GM23338 (cell line): ENCODE results near the gene DHRS4L2. TPM values are rescaled to one million over a fixed set of nuclear protein-coding genes. Genes with fewer than 3 reads are reported as not detected.
"Not testable (repeated sequence)": the region's sequence is repeated elsewhere in the genome, so short reads cannot be mapped to it uniquely, and the experiment has no call there.

Source experiments
- ATAC-seq: fragments of 200-7000 bp; cut with Tn5 transposase; 3 replicates; pipeline ENCODE4 v1.9.1; 2020
- DNase-seq: peaks from one replicate; pipeline ENCODE4 v3.0.0-alpha.2; 2015; ENCODE audit warnings: low spot score
- H2AFZ ChIP-seq: fragments of 200-600 bp; sonication (generic); 2 replicates; pipeline ENCODE4 v1.8.0; 2016; ENCODE audit warnings: antibody characterized with exemption, mild to moderate bottlenecking, moderate library complexity
- H3F3A ChIP-seq: fragments of 200-600 bp; sonication (generic); replicated peaks from 2 replicates; pipeline ENCODE4 v1.8.0; 2017; ENCODE audit warnings: antibody characterized with exemption, mixed run types, low read depth
- H3K27ac ChIP-seq: fragments of 200-600 bp; sonication (generic); 2 replicates; pipeline ENCODE4 v1.6.1; 2016; ENCODE audit warnings: low read depth
- H3K27me3 ChIP-seq: fragments of 200-600 bp; sonication (generic); 2 replicates; pipeline ENCODE4 v1.8.0; 2016; ENCODE audit warnings: mild to moderate bottlenecking, mixed run types, moderate library complexity; ENCODE audit not compliant: insufficient read depth
- H3K36me3 ChIP-seq: fragments of 200-600 bp; sonication (generic); 2 replicates; pipeline ENCODE4 v1.8.0; 2016; ENCODE audit warnings: mild to moderate bottlenecking; ENCODE audit not compliant: insufficient read depth
- H3K4me1 ChIP-seq: fragments of 200-600 bp; sonication (generic); 2 replicates; pipeline ENCODE4 v1.8.0; 2016; ENCODE audit warnings: mild to moderate bottlenecking, moderate library complexity; ENCODE audit not compliant: insufficient read depth
- H3K4me2 ChIP-seq: fragments of 200-600 bp; sonication (generic); 2 replicates; pipeline ENCODE4 v1.7.1; 2017; ENCODE audit warnings: mixed run types
- H3K4me3 ChIP-seq: fragments of 200-600 bp; sonication (generic); 2 replicates; pipeline ENCODE4 v1.6.1; 2016; ENCODE audit warnings: mixed run types
- H3K79me2 ChIP-seq: fragments of 200-600 bp; sonication (generic); replicated peaks from 2 replicates; pipeline ENCODE4 v1.8.0; 2017; ENCODE audit warnings: mild to moderate bottlenecking; ENCODE audit not compliant: insufficient read depth
- H3K9me2 ChIP-seq: fragments of 200-600 bp; sonication (generic); 2 replicates; pipeline ENCODE4 v1.8.0; 2017; ENCODE audit not compliant: insufficient read depth
- H4K20me1 ChIP-seq: fragments of 200-600 bp; sonication (generic); replicated peaks from 2 replicates; pipeline ENCODE4 v1.8.0; 2017; ENCODE audit warnings: mild to moderate bottlenecking; ENCODE audit not compliant: insufficient read depth
- H3K27ac Mint-ChIP-seq: 2 replicates; pipeline ENCODE4 v1.8.0; 2020; ENCODE audit warnings: inconsistent platforms, mild to moderate bottlenecking, moderate library complexity, mixed read lengths
- H3K27me3 Mint-ChIP-seq: 3 replicates; pipeline ENCODE4 v1.8.0; 2022; ENCODE audit warnings: low read depth, mild to moderate bottlenecking, moderate library complexity, mixed read lengths, inconsistent platforms; ENCODE audit not compliant: insufficient read depth, poor library complexity
- H3K36me3 Mint-ChIP-seq: 3 replicates; pipeline ENCODE4 v1.8.0; 2021; ENCODE audit warnings: low read depth, mild to moderate bottlenecking, inconsistent platforms, moderate library complexity, mixed read lengths
- H3K4me1 Mint-ChIP-seq: 3 replicates; pipeline ENCODE4 v1.8.0; 2020; ENCODE audit warnings: mild to moderate bottlenecking, inconsistent platforms, mixed read lengths
- H3K4me3 Mint-ChIP-seq: 3 replicates; pipeline ENCODE4 v1.8.0; 2021; ENCODE audit warnings: moderate library complexity, mild to moderate bottlenecking, inconsistent platforms, mixed read lengths
- H3K9me3 Mint-ChIP-seq: 3 replicates; pipeline ENCODE4 v1.8.0; 2020; ENCODE audit warnings: moderate library complexity, mild to moderate bottlenecking, inconsistent platforms, mixed read lengths
- polyA plus RNA-seq: library from polyadenylated mRNA; unstranded; fragments of >200 nt; fragmentation: Nextera tagmentation; extraction: Ambion mirVana; gene quantifications from 2 replicates; pipeline ENCODE4 v1.2.1, GENCODE V29; 2016
- total RNA-seq: library from RNA; depleted of rRNA; stranded (reverse); fragments of >200 nt; shearing (Covaris generic); gene quantifications from 2 replicates; pipeline ENCODE4 v1.2.3, GENCODE V29; 2014

DHRS4L2 gene
- total and polyA plus RNA-seq, 2 experiments from 2014 or later, result 6.7 to 12.9 TPM

GRCh38 chr14:23970283-23970659 lies 18.5 kb upstream of the DHRS4L2 start:
- H3K4me2 ChIP-seq, result peak overlapping the region; percentile 87; the same call in 1 of the 2 replicates
- H3K79me2 ChIP-seq, H4K20me1 ChIP-seq, H3K27ac ChIP-seq, H3K9me2 ChIP-seq, H3K27ac Mint-ChIP-seq, H3K27me3 Mint-ChIP-seq, H3K4me1 ChIP-seq, H3F3A ChIP-seq, H3K4me3 Mint-ChIP-seq, H2AFZ ChIP-seq, H3K4me1 Mint-ChIP-seq, H3K27me3 ChIP-seq, ATAC-seq, H3K36me3 ChIP-seq: not testable (repeated sequence)
- DNase-seq, result peak; percentile 2
- H3K4me3 ChIP-seq, result peak overlapping the region; percentile 61
- H3K36me3 Mint-ChIP-seq, result peaks cover 15% of the 10 kb centered on the region; the same call in 2 of the 3 replicates
- H3K9me3 Mint-ChIP-seq, result peaks cover 32% of the 10 kb centered on the region

- H3F3A ChIP-seq, H3K36me3 ChIP-seq, H3K9me2 ChIP-seq, H3K4me3 Mint-ChIP-seq, DNase-seq, H2AFZ ChIP-seq, H3K27ac ChIP-seq, H3K27me3 Mint-ChIP-seq, H4K20me1 ChIP-seq, H3K4me1 Mint-ChIP-seq, H3K27ac Mint-ChIP-seq, H3K4me2 ChIP-seq, H3K79me2 ChIP-seq, H3K4me1 ChIP-seq, H3K27me3 ChIP-seq, H3K4me3 ChIP-seq, ATAC-seq: not testable (repeated sequence)
- peaks cover 45% of the 10 kb centered on the region for H3K9me3 Mint-ChIP-seq
- H3K36me3 Mint-ChIP-seq, result peaks cover 15% of the 10 kb centered on the region; the same call in 2 of the 3 replicates
These were observed 15.6 kb upstream of the DHRS4L2 start for GRCh38 chr14:23973178-23973577.

- not testable (repeated sequence) for ATAC-seq, H3K27me3 Mint-ChIP-seq
- peaks cover 45% of the 10 kb centered on the region for H3K9me3 Mint-ChIP-seq
These were observed 14.7 kb upstream of the DHRS4L2 start for GRCh38 chr14:23974041-23974440.

GRCh38 chr14:23977208-23977607 lies 11.5 kb upstream of the DHRS4L2 start:
- H3K4me1 ChIP-seq, H3K4me3 ChIP-seq, H3F3A ChIP-seq, H3K36me3 Mint-ChIP-seq, H3K27ac ChIP-seq, H2AFZ ChIP-seq, H4K20me1 ChIP-seq, H3K27me3 ChIP-seq, H3K4me2 ChIP-seq, H3K27ac Mint-ChIP-seq, H3K79me2 ChIP-seq, H3K4me3 Mint-ChIP-seq, H3K4me1 Mint-ChIP-seq, H3K9me2 ChIP-seq, H3K36me3 ChIP-seq, H3K27me3 Mint-ChIP-seq: not testable (repeated sequence)
- H3K9me3 Mint-ChIP-seq, result peaks cover 32% of the 10 kb centered on the region
- peak; percentile 8 for DNase-seq
- peak; percentile 55; the same call in 2 of the 3 replicates for ATAC-seq

More at GRCh38 chr14:23974041-23974440, 14.7 kb upstream of the DHRS4L2 start:
- not testable (repeated sequence) for H3K4me3 ChIP-seq, DNase-seq, H3K4me1 Mint-ChIP-seq, H4K20me1 ChIP-seq, H3K36me3 ChIP-seq, H3K27ac Mint-ChIP-seq, H2AFZ ChIP-seq, H3K27ac ChIP-seq, H3K9me2 ChIP-seq, H3K4me1 ChIP-seq, H3K4me3 Mint-ChIP-seq, H3K4me2 ChIP-seq, H3K27me3 ChIP-seq, H3F3A ChIP-seq, H3K79me2 ChIP-seq
- H3K36me3 Mint-ChIP-seq, result peaks cover 15% of the 10 kb centered on the region; the same call in 2 of the 3 replicates

- not testable (repeated sequence) for H3K4me1 ChIP-seq, H4K20me1 ChIP-seq, H3K4me1 Mint-ChIP-seq, H3K4me3 ChIP-seq, H3K36me3 ChIP-seq, H3K9me2 ChIP-seq, ATAC-seq, H3K27me3 Mint-ChIP-seq, H3K27me3 ChIP-seq, H3K4me3 Mint-ChIP-seq, H3K27ac Mint-ChIP-seq, H3F3A ChIP-seq, H3K79me2 ChIP-seq, H3K36me3 Mint-ChIP-seq, DNase-seq, H2AFZ ChIP-seq, H3K4me2 ChIP-seq, H3K9me3 Mint-ChIP-seq, H3K27ac ChIP-seq
These were observed 6.5 kb upstream of the DHRS4L2 start for GRCh38 chr14:23981951-23982813.
